Suppressor macrophage treated with lipopolysaccharide for 1 hour (primary cell): ENCODE measurements around the gene C1orf35.

Source experiments
- DNase-seq, 3 donors: peaks; one replicate each; pipeline ENCODE4 v3.0.0-alpha.2; 2020 to 2022

C1orf35 gene

DNA sequence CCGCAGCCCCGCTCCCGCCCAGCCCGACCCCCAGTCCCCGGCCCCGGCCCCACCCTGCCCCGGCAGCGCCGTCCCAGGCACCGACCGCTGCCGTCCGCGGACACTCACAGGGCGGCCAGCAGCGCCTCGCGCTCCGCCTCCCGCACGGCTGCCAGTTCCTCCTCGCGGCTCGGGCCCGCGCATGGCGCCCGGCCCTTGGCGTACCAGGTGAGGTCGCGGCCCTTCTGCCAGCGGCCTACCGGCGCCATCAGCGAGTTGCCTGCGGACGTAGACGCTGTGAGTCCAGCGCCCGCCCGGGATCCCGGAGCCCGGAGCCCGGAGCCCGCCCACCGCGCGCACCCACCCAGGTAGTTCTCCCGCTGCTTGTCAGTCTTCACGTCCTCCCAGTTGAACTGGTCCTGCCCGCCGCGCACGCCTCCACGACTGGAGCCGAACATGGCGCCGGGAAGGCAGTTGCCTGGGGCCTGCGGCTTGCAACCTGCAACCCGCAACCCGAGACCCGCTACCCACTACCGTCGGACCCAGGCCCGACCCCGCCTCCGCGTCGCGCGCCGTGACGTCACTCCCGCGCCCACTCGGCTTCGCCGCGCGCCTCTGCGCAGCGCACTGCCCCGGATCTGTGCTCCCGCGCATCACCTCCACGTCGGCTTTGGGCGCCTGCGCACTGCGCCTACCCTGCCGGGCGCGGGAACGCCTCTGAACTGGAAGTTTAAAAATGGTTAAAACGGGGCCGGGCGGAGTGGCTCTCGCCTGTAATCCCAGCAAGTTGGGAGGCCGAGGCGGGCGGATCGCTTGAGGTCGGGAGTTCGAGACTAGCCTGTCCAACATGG is at the start of gene C1orf35:
Gene C1orf35 (minus strand): TSS at position 535 of the 830 bp plus-strand sequence. CDS start 98 bp downstream, at position 437.
- DNase-seq, result peak; percentile 95 to 98 (median 97)

DNA sequence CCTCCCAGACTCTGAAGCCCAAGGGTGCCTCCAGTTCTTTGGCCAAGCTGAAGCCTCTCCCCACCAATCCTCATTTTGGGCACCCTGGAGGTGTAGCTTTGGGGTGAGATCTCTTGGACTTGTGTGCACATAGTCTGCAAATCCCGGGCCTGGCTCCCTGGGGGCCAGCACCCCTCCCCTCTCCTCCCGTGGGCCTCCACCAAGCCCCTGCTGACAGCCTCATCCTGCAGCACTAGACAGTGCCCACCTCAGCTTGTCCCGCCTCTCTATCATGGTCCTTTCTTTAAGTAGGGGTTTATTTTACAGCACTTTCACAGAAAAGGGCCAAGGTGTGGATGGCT is 49.8 kb upstream of the C1orf35 start:
- DNase-seq, result no peak

DNA sequence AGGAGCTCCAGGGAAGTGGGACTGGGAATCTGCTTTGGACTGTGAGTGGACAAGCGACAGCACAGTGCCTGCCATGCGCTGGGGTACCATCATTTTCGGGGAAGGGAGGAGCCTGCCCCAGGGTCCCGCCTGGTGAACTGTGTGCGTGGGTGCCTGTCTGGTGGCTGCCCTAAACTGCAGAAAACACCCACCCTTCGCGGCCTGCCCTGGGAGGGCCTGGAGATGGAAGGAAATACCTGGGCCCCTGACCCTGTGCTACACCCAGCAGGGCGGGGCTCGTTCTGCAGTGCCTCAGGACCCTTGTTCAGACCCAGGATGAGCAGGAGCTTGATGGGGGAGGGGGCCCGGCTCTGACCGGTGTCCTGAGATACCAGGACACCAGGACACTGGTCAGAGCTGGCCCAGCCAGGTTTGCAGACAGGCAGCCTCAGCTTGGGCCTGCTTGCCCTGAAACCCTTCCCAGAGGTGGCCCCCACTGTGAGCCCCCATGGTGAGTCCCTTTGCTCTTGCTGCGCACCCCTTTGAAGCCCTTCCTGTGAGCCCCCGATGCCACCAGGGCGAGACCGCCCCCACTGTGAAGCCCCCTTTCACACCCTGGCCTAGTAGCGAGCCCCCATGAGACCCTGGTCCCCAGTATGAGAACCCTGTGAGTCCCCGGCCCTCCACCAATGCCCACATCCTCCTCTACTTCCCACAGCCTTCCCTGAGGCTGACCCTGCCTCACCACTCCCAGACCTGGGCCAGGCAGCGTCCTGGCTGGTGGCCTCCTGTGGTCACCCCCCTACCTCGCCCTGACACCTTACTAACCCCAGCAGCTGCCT is 49.2 kb upstream of the C1orf35 start:
- no peak for DNase-seq

DNA sequence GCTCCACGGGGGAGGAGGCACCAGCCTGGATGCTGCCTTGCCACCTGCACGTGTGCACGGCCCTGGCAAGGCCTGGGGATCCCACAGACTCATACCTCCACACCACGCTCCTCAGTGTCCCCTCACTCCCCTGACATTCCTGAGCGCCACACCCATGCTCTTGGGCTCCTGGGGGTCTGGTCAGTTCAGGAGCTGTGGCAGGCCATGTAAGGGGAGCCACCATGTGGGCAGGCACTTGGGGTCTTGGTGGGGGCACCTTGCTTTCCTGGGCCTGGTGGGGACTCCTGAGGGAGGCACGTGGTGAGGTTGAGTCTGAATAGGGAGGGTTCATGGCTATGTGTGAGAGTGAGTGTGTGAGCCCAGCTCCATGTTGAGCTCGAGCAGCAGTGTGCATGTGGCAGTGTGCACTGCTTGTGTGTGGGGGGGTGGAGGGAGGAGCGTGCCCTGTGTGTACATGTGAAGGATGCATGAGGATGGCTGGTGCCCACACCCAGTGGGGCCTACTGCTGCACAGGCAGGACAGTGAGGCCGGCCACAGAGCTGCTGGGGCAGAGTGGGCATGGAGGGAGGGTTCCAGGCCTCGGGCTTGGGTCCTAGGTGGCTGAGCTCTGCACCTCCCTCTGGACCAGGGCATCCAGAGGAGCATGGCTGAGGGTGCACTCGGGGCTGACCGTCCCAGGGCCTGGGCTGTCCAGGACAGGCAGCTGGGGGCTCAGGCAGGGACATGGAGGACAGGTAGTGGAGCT is 48.2 kb upstream of the C1orf35 start:
- DNase-seq, result no peak

DNA sequence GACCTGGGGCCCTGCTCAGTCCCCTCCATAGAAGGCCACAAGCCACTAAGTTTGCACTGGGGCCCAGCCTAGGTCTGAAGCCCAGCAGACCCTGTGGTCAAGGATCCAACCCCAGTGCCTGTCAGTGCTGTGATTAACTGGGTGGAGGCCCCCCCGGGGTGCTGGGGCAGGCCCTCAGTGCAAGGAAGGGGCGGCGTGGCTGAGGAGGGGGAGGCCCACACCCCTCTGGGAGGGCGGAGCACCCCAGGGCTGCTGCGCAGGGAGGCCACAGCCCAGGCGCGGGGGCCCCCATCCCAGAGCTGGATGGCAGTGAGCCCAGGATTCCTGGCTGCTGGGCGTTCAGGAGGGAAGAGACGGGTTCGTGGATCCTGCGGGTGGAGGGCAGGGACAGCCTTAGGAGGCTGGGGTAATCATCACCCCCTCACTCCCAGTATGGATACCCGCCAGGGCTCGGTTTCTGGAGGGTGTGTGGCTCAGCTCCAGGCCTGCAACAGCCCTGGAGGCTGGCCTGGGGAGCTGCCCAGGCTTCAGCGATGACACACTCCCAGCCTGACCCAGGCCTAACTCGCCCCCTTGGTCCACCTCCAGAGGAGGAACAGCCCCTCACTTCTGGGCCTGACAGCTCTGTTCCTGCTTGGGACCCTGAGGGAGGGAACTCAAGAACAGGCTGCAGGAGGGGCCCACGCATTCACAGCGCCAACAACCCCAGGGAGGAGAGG is 47.5 kb upstream of the C1orf35 start:
- no peak for DNase-seq

DNA sequence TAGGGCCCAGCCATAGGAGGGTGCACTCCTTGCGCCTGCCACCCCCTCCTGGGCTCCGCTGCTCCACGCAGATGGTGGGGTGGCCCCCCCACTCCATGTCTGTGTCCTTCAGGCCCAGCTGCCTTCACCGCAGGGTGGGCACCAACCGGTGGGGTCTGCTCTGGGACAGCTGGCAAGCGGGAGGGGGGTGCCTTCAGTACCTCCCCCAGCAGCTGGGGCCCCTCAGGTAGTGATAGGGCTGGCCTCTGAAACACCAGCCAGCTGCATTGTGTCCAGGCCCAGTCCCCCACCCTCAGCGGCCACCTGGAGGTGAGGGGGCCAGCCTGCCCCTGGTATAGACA is 47.0 kb upstream of the C1orf35 start:
- no peak for DNase-seq

DNA sequence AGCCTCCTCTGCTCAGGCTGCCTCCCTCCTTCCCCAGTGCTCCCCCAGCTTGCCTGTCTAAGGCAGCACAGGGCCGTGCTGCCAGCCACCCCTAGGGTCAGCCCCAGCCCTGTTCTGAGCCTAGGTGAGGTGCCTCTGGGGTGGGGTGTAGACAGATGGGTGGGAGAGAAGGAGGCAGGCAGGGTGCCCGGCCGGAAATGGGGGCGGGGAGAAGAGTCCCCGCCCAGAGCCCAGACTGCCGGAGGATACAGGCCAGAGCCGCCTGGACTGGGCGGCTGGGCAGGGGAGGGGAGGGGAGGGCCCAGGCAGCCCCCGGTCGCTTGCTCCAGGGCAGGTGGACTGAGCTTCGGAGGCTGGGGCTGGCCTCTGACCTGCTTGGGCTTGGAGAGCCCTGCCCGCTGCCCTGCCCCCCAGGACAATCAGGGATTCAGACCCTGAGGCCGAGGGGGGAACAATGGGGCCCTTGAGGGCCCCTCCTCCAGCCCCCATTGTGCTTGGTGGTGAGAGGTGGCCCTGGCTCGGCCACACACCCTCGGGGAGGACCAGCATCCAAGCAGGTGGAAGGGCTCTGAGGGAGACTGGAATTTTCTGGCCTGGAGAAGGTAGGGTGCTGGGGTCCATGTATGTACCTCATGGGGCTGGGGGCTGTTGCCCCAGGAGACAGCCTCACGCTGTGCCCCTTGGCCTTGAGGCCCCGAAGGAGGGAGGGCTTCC is 46.4 kb upstream of the C1orf35 start, which contains the start of gene GJC2:
Gene GJC2 (plus strand): TSS at position 525 of the 714 bp plus-strand sequence. CDS start 7,829 bp downstream, outside the sequence.
- DNase-seq, result no peak

DNA sequence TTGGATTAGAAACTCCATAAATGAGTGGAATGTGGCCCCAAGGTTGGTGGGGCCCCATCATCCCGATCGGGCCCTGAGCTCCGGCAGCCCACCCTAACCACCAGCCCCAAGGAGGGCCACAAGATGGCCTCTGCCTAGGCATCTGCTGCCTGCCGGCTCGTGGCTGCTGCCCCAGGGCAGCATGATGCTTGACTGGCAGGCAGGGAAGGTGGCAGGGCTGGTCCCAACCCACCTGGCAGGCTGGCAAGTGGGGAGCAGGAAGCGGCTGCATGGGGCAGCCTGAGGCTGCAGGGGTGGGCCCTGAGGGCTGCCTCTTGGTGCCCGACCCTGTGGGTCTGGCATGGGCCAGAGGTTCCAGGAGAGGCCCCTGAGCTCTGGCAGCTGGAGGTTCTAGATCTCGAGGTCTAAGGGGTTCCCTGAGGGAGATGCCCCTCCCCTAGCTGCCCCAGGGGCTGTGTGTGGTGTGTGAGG is 45.8 kb upstream of the C1orf35 start:
- DNase-seq, result no peak

DNA sequence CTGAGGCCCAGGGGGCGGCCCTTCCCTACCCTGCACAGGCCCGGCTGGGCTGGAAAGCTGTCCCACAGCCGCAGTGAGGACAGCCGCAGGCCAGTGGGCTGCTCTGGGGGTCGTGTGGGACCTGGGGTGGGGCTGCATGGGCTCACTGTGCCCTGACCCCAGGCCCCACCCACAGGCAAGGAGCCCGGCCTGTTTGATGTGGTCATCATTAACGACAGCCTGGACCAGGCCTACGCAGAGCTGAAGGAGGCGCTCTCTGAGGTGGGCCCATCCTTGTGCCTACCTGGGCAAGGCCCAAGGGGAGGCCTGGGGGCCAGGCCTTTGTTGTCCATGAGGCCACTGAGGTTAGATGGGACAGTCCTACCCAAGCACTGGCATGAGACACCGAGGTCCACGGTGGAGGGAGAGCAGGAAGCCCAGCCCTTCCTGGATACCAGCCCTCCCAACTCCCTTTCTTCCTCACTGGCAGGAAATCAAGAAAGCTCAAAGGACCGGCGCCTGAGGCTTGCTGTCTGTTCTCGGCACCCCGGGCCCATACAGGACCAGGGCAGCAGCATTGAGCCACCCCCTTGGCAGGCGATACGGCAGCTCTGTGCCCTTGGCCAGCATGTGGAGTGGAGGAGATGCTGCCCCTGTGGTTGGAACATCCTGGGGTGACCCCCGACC is 45.2 kb upstream of the C1orf35 start:
- no peak for DNase-seq

DNA sequence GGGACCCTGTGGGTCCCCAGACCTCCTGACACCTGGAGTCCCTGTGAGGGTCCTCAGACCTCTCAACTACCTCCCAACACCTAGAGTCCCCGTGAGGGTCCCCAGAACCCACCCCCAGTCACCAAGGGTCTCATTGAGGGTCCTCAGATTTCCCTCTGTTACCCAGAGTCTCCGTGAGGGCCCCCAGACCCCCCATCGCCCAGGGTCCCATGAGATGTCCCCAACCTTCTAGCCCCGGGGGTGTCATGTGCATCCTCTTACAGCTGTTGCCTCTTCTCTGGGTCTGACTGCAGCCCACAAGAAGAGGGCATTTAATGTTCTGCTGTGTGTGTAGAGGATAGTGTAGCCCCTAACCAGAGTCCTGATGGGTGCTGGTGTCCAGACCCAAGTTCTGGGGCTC is 44.6 kb upstream of the C1orf35 start:
- DNase-seq, result no peak

DNA sequence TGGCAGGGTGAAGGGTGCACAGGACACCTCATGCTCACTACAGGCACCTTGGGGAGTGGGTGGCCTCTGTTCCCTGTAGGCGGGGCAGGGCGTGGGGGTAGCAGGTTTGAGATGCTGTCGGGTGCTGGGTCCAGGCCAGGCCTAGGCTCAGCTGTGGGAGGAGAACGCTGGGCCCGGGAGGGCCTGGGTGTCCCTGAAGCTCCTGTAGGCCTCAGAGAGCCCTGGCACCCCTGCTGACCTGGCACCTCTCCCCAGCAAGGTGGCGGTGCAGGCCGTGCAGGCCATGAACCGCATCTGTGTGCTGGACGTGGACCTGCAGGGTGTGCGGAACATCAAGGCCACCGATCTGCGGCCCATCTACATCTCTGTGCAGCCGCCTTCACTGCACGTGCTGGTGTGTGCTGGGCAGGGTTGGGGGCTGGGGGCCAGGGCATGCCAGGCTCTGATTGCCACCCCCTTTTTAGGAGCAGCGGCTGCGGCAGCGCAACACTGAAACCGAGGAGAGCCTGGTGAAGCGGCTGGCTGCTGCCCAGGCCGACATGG is 44.1 kb upstream of the C1orf35 start:
- no peak for DNase-seq

DNA sequence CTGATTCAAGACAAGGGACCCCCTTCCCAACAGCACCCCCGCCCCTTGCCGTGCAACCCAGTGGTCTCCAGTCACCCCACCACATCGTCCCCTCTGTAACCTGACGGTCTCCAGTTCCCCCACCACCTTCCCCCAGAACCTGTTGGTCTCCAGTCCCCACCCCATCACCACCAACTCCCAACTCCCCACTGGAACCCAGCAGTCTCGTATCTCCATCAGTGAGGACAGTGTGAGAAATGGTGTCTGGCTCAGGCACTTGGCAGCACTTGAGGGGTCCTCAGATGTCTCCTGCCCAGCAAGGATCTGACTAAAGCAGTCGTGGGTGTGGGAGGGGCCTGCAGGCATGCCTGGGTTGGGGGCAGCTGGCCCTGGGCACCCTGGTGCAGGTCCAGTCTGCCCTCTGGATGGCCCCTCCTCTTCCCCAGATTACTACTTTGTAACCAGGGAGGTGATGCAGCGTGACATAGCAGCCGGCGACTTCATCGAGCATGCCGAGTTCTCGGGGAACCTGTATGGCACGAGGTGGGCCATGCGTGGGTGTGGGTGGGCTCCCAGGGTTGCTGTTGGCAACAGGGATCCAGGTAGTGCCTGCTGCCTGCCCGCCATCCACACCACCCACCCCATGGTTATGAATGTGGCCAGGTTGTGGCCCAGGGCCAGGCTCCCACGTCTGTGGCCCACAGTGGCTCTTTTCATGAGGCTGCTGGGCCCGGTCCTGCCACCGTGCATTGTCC is 43.5 kb upstream of the C1orf35 start:
- no peak for DNase-seq

DNA sequence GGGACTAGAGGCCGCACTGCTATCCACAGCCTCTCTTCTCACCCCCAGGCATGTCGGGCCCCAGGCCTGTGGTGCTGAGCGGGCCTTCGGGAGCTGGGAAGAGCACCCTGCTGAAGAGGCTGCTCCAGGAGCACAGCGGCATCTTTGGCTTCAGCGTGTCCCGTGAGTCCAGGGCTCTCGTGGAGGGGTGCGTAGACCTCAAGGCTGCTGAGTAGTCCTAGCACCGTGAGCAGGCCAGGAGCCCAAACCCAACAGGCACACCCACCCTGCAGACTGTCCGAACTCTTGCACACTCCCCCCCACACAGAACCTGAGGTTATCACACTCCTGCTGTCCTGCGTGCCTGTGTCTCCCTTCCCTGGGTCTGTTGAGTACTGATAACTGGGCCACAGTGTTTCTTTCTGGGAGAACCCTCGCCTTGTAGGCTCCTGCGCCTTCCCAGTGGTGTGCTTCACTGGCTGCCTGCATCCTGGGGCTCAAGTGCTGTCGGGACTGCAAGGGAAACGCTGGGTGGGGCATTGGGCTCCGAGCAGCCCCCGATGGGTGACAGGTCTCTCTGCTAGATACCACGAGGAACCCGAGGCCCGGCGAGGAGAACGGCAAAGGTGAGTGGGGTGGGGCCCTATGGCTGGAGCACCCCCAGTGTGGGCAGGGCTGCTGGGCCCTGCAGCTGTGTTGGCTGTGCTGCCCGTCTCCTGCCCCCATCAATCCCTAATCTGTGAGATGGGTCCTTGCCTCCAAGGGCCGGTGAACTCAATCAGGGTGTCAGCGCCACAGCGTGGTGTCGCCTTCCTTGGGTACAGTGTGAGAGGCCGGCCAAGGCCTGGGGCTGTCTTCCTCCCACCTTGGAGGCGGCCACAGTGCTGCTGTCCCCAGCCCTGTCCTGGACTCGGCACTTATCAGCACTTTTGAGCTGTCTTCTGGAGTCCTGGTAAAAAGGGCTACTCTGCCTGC is 42.6 kb upstream of the C1orf35 start:
- no peak for DNase-seq

DNA sequence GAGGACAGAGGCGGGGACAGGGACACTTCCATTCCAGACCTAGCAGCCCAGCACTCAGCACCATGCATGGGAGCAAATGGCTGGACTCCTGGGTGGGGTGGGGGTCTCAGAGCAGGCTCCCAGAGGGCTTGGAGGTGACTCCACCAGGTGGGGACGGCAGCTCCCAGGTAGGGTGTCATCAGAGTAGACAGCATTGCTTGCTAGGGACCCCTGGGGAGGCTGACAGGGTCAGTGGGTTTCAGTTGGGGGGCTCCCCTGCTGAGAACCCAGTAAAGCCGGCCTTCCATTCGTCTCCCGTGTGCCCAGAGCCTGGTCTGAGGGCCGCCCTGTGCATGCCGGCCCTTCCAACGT is 41.8 kb upstream of the C1orf35 start:
- DNase-seq, result no peak

DNA sequence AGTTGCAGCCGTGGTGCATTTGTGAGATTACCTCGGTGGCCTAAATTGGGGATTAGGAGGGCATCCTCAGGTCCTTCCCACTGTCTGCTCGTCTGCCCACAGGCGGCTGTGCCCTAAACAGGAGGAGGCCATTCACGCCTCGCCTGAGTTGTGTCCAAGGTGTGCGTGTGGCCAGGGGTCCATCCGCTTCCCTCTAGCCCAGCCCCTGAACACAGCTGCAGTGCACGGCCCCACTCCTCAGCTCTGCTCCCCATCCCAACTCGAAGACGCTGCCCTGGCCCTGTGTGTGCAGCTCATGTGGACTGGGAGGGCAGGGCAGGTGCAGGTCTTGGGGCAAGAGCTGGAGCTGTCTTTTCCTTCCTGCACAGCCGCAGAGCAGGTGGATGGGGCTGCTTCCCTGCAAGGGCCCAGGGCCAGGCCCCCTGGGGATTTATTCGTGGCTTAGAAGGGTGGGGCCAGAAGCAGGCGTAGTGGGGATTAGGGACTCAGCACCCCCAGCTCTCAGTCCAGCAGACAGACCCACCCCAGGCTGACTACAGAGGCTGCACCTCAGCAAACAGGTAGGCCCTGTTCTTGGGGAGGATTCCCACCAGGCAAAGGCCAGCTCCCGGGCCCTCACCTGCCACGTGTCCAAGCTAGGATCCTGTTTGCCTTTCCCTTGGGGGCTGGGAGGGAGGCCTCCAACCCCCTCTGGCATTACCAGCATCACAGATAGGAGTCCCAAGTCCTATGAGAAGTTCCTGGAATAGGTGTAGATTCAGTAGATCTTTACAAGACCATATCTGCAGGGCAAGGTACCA is 41.3 kb upstream of the C1orf35 start:
- DNase-seq, result no peak

DNA sequence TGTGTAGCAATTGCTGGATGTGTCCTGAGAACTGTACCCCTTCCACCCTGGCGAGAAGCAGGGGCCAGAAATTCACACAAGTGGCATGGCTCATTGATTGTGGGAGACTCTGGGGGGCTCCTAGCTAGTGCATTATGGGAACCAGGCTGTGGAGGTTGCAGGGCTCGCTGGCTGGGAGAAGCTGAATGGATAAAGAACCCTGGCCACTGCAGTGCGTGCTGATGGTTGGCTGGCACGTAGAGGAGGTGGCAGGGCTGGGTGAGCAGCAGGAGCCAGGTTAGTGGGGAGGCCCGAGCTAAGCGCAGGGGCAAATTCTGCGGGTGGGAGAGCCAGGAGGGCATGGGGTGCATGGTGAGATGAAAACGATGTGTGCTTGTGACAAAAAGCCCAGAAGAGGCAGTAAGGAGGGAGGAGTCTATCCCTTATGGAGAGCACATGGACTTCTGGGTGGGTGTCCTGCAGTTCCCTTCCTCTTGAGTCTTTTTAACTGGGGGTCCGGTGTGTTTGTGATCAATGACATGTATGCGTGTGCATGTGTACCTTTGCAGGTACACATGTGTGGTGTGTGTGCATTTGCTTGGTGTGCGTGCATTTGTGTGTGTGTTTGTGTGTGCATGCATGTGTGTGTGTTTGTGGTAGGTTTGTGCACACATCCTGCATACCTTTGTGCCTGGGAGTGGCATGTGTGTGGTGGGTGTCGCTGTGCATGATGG is 40.5 kb upstream of the C1orf35 start:
- DNase-seq, result no peak

DNA sequence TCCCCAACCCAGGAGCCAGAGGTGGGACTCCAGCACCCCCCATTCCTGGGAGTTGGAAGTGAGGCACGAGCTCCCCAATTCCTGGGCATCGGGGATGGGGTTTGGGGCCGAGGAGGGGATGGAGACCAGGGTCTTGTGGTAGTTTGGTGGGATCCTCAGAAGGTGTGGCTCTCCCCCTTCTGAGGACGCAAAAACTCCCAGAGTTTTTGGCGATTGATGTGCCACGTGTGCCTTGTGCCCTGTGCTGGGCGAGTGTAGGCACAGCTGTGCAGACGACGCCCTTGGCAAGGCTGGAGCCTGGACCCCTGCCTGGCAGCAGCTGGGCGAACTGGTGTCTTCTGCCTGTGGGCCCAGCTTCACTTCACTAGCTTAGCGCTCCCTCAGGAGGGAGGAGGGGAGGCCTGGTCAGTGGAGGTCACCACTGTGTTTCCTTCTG is 39.6 kb upstream of the C1orf35 start:
- no peak for DNase-seq
